ENCODE data around the gene NAV3.

NAV3 gene

GRCh38 chr12:78186670-78187069, 356.0 kb downstream of the NAV3 start:
- DNase-seq = no peak

- no peak for DNase-seq
Observed at GRCh38 chr12:78187741-78188140, 357.0 kb downstream of the NAV3 start.

GRCh38 chr12:78189656-78190055, 359.0 kb downstream of the NAV3 start:
- DNase-seq = no peak

GRCh38 chr12:78191611-78192010, 360.9 kb downstream of the NAV3 start:
- DNase-seq = no peak

- no peak for DNase-seq
Observed at GRCh38 chr12:78192979-78193378, 362.3 kb downstream of the NAV3 start.

GRCh38 chr12:78194448-78194847, 363.8 kb downstream of the NAV3 start:
- DNase-seq = no peak

- DNase-seq = peak in 2 of 56 donors; percentile 17 to 21
Observed at GRCh38 chr12:78198896-78199295, 368.2 kb downstream of the NAV3 start.

- DNase-seq = no peak
Observed at GRCh38 chr12:78199926-78200325, 369.2 kb downstream of the NAV3 start.

GRCh38 chr12:78204926-78205325, 374.2 kb downstream of the NAV3 start:
- DNase-seq = no peak

GRCh38 chr12:78208092-78208491, 377.4 kb downstream of the NAV3 start:
- no peak for DNase-seq

- peak in 15 of 56 donors; percentile 1 to 23 (median 3) for DNase-seq
Observed at GRCh38 chr12:78209846-78210505, 379.3 kb downstream of the NAV3 start.

- DNase-seq = no peak
Observed at GRCh38 chr12:78210506-78210860, 379.8 kb downstream of the NAV3 start.

- DNase-seq = peak in 2 of 56 donors; percentile 0 to 2
Observed at GRCh38 chr12:78210894-78211302, 380.2 kb downstream of the NAV3 start.

GRCh38 chr12:78220811-78221210, 390.1 kb downstream of the NAV3 start:
- DNase-seq = no peak

GRCh38 chr12:78224154-78224553, 393.5 kb downstream of the NAV3 start:
- DNase-seq = no peak

- no peak for DNase-seq
Observed at GRCh38 chr12:78226763-78227162, 396.1 kb downstream of the NAV3 start.

- DNase-seq = peak in 1 of 56 donors; percentile 2
Observed at GRCh38 chr12:78229591-78230101, 399.0 kb downstream of the NAV3 start.

- no peak for DNase-seq
Observed at GRCh38 chr12:78232756-78233155, 402.1 kb downstream of the NAV3 start.

- no peak for DNase-seq
Observed at GRCh38 chr12:78236264-78236663, 405.6 kb downstream of the NAV3 start.

- no peak for DNase-seq
Observed at GRCh38 chr12:78239544-78239943, 408.9 kb downstream of the NAV3 start.

GRCh38 chr12:78240827-78241226, 410.1 kb downstream of the NAV3 start:
- no peak for DNase-seq

- DNase-seq = no peak
Observed at GRCh38 chr12:78241446-78241845, 410.8 kb downstream of the NAV3 start.

GRCh38 chr12:78244916-78245507, 414.3 kb downstream of the NAV3 start:
- no peak for DNase-seq
